Stimulated activated CD8-positive, alpha-beta memory T cell treated with anti-CD3 and anti-CD28 coated beads, Interleukin-7, amount 100 ng/mL, for 24 hours (primary cell): ENCODE data around the gene UFSP2.

ENCODE experiments used
- DNase-seq: peaks from one replicate; pipeline ENCODE4 v3.0.0-alpha.2; 2020; ENCODE audit warnings: low read depth

UFSP2 gene, protein sequence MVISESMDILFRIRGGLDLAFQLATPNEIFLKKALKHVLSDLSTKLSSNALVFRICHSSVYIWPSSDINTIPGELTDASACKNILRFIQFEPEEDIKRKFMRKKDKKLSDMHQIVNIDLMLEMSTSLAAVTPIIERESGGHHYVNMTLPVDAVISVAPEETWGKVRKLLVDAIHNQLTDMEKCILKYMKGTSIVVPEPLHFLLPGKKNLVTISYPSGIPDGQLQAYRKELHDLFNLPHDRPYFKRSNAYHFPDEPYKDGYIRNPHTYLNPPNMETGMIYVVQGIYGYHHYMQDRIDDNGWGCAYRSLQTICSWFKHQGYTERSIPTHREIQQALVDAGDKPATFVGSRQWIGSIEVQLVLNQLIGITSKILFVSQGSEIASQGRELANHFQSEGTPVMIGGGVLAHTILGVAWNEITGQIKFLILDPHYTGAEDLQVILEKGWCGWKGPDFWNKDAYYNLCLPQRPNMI

DNA sequence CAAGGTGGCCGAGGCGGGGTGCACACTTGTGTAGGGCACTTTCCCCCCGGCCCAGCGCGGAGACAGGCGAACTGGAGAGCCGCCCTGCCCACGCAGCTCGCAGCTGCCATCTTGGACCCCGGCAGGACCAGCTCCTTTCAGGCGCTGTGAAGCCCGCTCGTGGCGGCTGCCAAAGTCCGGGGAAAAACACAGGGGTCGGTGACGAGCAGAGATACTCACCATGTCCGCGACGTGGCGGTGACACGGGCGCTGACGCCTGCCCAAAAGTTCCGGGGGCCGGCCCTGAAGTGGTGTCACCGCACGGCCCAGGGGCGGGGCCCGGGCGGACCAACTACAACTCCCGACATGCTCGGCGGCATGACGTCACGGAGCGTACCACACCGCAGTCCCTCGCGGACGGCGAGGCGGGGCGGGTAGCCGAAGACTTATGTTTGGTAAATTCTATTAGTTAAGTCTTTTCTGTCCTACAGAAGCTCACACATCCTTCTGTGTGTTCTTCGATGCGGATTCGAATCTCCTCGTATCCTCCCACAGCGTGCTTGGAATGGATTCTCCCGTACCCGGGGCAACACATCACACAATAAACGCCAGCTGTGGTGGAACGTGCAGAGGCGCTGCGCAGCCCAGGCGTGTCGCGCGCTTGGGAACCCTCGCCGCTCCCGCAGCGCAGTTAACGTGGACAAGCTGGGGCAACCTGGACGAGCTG is at the start of gene UFSP2:
Gene UFSP2, minus strand, starts transcription at position 318 of the 706 bp plus-strand sequence. Its CDS starts 96 bp downstream, at position 222.
- DNase-seq: peak; percentile 67

GRCh38 chr4:185473247-185473646 is 47.5 kb upstream of the UFSP2 start:
- DNase-seq: no peak

DNA sequence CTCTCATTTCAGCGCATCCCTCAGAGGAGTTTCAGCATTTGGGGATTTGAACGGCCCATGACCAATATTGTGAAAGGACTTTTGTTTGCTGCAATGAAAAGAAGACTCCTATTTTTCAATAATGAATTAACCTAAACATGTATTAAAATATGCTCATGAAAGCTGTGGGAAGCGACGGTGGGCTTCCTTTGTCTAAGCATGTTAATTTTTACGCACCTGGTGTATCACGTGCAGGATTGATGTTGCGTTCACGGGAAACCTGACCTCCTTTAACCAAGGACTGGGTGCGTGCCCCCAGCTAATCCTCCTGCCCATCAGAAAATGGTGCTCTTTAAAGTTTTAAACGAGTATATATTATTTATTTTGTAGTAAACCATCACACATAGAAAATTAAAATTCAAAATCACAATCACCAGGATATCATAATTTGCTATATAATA is 46.4 kb upstream of the UFSP2 start:
- DNase-seq: no peak

GRCh38 chr4:185471235-185472102 is 45.7 kb upstream of the UFSP2 start, which contains the start of gene CCDC110:
Gene CCDC110 (minus strand): TSS chr4:185471733. CDS start chr4:185471683, 50 bp downstream.
- DNase-seq: peak; percentile 74

DNA sequence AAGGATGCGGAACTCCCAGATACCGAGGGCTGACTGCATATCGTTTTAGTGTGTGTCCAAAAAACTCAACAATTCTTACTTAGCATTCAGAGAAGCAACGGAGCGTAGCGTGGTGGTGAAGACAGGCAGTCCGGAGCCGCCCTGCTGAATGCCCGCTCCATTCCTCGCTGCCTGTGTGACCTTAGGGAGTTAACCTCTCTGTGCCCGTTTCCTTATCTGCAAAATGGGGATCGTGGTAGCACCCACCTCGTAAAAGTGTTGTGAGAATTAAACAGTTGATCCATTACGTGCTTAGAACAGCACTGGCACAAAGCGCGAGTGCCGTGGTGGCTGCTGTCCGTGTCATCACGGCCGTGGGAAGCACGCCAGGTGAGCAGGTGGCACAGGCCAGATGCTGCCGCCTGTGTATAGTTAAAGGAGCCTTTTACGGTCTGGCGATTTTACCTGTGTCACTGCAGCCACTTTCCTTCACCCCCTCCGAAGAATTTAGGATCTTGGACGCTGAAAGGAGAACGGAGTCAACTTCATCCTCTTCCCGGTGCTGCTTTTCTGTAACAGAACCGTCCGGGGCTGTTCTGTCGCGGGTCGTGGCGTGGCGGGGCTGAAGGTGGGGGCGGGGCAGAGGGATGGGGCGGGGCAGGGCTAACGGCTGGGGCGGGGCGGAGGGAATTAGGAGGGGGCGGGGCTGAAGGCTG is 44.9 kb upstream of the UFSP2 start:
- no peak for DNase-seq

- DNase-seq: no peak
Observed at GRCh38 chr4:185469580-185470154, 43.9 kb upstream of the UFSP2 start.

DNA sequence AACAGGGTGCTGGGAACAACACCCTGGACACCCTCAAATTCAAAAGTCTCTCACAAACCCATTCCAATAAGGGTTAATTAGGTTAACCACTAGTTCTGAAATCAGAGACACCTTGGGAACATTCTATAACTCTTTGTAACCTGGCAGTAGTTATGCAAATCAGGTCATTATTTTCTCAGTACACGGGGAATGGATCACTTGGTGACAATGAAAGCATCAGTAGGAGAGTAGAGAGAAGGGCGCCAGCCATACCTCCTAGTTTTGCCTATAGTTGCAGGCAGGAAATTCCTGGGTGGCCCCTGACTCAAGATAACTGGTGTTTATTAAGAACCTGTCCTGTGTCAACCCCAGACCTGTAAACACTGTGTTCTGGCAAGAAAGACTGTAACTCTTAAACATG is 43.2 kb upstream of the UFSP2 start:
- no peak for DNase-seq

DNA sequence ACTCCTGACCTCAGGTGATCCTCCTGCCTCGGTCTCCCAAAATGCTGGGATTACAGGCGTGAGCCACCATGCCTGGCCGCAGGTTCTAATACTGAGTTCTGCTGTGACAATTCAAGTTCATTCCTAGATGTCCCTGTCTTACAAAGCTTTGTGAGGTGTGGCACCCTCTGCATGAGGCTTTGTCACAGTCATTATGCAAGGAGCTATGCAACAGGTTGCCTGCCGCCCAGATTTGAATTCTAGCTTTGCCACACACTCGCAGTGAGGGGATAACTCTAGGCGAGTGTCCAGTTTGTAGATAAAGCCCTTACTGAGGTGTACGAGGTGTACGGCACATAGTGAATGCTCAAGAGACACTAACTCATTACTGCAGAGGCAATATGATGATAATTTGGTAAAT is 42.2 kb upstream of the UFSP2 start:
- DNase-seq: no peak

- DNase-seq: no peak
Observed at GRCh38 chr4:185467101-185467500, 41.3 kb upstream of the UFSP2 start.

DNA sequence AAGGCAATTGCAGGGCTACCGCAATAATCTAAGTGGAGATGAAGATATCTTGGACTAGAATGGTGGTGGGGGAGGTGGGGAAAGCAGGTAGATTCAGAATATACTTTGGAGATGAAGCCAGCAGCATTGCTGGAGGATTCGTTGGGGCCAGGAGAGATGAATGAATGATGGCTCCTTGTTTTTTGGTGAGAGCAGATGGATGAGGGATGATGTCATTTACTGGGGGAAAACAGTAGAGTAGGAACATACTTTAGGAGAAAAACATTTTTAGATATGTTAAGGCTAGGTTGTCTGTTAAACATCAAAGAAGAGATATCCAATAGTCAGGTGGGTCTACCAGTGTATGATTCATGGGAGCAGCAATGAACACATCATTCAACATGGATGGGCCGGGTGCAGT is 39.9 kb upstream of the UFSP2 start:
- no peak for DNase-seq

DNA sequence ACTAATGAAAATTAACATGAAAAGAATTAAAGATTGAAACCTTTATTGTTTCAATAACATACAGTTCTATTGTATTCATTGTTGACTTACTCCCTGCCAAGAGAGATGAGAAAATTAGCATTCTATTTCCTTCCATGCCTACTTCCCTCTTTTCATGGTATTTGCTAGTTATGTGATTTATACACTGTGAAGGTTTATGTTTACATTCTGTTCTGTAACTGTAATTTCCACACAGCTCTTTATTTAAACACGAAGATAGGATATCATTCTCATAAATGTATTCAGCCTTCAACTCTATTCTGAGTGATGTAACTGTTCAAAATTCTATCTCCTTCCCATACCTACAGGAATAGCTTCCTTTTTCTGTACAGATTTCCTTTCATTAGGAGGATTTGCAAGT is 39.1 kb upstream of the UFSP2 start:
- DNase-seq: no peak

- DNase-seq: no peak
Observed at GRCh38 chr4:185464183-185464582, 38.4 kb upstream of the UFSP2 start.

- no peak for DNase-seq
Observed at GRCh38 chr4:185463541-185463940, 37.8 kb upstream of the UFSP2 start.

DNA sequence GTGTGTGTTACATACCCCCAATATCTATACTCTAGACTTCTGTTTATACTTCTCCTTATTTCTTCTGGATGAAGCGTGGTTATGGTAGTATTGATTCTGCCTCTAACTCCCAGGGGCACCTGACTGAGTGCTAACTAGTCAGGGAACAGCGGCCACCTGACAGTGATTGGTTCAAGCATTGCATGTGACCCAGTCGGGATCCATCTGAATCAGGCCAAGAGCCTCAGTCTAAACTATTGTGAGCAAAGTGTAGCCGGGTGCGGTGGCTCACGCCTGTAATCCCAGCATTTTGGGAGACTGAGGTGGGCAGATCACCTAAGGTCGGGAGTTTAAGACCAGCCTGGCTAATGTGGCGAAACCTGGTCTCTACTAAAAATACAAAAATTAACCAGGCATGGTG is 35.8 kb upstream of the UFSP2 start:
- no peak for DNase-seq

DNA sequence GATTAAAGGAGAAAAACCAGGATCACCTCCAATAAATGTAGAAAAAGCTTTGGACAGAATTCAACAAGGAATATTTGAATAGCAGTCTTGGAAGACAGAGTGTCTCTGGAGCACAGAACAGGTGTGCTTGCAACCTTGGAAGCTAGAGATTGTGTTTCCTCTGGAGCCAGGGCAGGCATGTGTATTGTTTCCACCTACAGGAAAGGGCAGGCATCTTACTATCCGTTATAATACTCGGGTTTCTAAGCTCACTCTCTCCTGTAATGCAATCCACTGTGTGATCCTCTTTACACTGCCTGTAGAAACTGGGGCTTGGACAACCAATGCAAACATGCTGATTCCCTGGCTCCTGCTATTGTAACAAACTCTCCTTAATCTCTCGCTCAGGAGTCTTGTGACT is 31.4 kb upstream of the UFSP2 start:
- no peak for DNase-seq

GRCh38 chr4:185456131-185456530 is 30.4 kb upstream of the UFSP2 start:
- no peak for DNase-seq

DNA sequence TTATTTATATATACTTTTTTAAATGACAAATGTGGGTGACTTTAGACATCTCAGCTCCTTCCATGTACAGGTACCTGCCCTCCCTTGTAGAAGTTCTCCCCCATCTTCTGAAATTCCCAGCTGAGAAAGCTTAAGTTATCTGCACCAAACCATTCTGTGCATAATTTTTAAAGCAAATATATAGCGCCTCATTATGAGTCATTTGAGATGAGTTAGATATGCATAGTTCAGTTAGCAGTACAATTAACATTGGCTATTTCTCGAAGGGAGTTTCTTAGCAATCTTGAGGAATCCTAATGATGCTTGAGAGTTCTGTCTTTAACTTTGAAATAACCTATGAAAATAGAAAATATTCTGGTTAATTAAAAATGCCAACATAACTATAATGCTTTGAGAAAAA is 19.4 kb upstream of the UFSP2 start:
- DNase-seq: no peak

GRCh38 chr4:185441479-185441878 is 15.7 kb upstream of the UFSP2 start:
- DNase-seq: no peak

GRCh38 chr4:185437809-185438208 is 12.0 kb upstream of the UFSP2 start:
- DNase-seq: no peak

DNA sequence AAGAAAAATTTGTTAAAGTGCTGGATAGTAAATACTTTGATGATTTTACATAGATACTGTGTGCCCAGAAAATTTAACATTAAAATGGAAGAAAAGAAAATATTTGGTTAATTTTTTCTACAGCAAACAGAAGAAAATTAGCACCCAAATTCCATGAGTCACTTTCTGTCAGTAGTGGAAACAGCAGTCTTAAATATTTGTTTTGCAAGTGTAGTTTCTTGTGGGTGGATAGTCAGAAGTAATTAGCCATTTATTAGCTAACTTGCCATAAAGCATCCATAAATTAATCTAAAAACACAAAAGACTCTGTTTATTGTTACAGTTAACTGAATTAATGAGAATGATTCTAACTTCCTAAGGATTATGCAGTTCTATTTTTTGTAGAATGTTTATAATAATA is 9.7 kb upstream of the UFSP2 start:
- DNase-seq: no peak

- DNase-seq: no peak
Observed at GRCh38 chr4:185429660-185430059, 3.9 kb upstream of the UFSP2 start.
